ENCODE data around the gene NANOG.
"Not testable (repeated sequence)": the region's sequence is repeated elsewhere in the genome, so short reads cannot be mapped to it uniquely, and the experiment has no call there.

NANOG gene

GRCh38 chr12:7806863-7807487, 17.8 kb downstream of the NANOG start:
- peak; percentile 56 to 67 for DNase-seq

DNA sequence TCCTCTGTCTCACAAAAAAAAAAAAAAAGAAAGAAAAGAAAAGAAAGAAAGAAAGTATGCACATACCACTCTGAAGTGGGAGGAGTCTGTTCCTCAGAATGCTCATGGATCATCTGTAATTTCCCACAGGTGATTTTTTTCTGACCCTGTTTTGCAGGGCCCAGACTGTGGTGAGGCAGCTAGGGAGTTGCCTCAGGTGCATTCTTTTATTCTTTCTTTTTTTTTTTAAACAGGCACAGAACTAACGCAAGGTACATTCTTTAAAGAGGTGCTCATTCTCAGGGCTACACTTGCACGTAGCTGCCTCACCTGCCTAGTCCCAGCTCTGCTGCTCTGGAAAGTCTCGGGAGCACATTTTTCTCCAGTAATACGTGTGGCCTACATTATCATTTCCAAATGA, 36.6 kb downstream of the NANOG start:
- not testable (repeated sequence) for DNase-seq

DNA sequence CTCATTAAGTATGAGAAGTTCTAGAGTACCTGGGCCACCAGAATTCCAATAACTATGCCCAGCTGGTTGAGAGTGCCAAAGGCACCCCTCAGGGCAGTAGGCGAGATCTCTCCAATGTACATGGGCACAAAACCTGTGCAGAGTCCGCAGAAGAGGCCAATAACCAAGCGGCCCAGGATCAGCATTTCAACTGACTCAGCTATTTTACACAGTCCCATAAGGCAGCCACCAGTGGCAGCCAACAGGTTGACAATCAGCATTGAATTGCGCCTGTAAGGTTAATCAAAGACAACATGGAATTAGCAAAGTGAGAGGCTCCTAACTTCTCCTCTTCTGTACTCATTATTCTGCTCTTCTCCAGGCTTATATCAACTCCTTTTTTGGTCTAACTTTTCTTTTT, 40.5 kb downstream of the NANOG start:
- DNase-seq, result not testable (repeated sequence)

GRCh38 chr12:7832059-7832696, 43.0 kb downstream of the NANOG start:
- peak; percentile 78 to 83 for DNase-seq

- DNase-seq, result not testable (repeated sequence)
These were observed 44.0 kb downstream of the NANOG start for GRCh38 chr12:7833201-7833600.

- DNase-seq, result no peak
These were observed 44.6 kb downstream of the NANOG start for GRCh38 chr12:7833831-7834230.

GRCh38 chr12:7834701-7835100, 45.5 kb downstream of the NANOG start:
- DNase-seq, result no peak

DNA sequence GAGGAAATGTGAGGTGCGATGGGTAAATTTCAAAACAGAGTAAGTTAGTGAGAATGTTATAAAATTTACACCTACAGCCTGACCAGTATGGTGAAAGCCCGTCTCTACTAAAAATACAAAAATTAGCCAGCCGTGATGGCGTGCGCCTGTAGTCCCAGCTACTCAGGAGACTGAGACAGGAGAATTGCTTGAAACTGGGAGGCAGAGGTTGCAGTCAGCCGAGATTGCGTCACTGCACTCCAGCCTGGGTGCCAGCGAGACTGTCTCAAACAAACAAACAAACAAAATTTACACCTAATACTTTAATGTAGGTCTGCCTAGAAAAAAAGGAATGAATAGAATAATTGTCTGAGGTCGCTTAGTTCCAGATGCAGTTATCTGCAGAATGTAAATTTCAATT, 45.9 kb downstream of the NANOG start:
- no peak for DNase-seq

DNA sequence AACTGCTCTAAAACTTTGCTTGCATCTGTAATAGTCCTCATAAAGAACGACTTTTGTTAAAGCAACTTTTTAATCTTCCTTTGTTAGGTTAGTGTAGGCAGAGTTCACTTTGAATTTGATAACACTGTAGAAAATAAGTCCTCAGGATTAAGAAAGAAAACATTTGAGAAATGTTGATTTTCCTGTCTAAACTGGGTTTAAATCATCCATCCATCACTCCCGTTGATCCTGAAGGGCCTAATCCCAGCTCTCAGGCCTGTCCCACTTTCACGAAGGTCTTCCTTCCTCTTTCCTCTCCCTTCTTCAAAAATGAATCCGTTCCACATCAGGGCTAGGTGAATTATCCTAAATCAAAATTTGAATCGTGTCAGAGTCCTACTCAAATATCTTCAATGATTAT, 46.6 kb downstream of the NANOG start:
- no peak for DNase-seq

DNA sequence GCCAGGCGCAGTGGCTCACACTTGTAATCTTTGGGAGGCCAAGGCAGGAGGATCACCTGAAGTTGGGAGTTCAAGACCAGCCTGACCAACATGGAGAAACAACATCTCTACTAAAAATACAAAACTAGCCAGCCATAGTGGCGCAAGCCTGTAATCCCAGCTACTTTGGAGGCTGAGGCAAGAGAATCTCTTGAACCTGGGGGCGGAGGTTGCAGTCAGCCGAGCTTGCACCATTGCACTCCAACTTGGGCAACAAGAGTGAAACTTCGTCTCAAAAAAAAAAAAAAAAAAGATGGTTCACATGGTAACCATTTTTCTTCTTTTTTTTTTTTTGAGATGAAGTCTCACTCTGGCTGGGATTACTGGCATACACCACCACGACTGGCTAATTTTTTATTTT, 48.2 kb downstream of the NANOG start:
- no peak for DNase-seq

- DNase-seq, result not testable (repeated sequence)
These were observed 50.0 kb downstream of the NANOG start for GRCh38 chr12:7839226-7839625.

DNA sequence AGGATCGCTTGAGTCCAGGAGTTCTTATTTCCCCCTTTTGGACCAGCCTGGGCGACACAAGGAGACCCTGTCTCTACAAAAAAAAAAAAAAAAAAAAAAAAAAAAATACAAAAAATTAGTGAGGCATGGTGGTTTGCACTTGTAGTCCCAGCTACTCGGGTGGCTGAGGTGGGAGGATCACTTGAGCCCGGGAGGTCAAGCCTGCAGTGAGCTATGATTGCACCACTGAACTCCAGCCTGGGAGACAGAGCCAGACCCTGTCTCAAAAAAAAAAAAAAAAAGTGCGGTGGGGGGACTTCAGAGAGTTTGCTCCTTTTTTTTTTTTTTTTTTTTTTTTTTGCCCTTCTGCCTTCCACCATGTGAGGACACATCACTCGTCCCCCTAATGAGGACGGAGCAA, 50.6 kb downstream of the NANOG start:
- DNase-seq, result not testable (repeated sequence)

GRCh38 chr12:7842444-7842843, 53.2 kb downstream of the NANOG start:
- DNase-seq, result not testable (repeated sequence)

DNA sequence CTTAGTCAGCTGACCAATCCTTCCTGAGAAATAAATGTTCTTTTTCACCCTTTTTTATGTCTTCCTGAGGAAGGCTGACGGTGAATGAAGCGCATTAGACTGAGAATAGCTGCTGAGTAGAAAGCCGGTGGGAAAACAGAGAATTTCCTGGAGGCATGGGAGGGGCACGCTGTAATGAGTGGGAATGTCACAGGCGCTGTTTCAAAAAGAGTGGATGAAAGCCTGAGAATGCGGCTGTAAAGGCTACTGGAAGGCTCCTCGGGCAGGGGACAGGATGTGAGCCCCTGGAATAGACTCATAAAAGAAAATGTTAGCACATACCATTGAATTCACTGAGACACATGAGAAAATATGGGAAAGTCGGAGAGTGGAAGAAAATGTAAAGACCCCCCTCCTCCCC, 53.9 kb downstream of the NANOG start:
- not testable (repeated sequence) for DNase-seq

DNA sequence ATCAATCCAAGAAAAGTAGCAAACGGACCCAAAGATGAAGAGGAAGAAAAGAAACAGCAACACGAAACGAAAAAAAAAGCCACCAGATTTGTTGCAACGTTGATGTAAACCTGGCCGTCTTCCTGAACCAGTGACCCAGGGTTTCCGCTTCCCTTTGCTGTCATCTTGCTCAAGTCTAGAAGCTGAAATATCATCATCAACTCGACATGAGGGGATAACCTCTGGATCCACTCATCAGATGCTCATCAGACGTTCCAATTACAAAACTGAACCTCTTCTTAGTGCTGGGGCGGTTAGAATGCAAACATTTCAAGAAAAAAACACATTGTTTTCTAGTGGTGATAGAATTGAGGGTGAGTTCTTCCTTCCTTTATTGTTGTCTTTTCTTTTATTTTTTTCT, 54.4 kb downstream of the NANOG start:
- DNase-seq, result peak; percentile 18 to 42

- no peak for DNase-seq
These were observed 54.9 kb downstream of the NANOG start for GRCh38 chr12:7844116-7844515.

DNA sequence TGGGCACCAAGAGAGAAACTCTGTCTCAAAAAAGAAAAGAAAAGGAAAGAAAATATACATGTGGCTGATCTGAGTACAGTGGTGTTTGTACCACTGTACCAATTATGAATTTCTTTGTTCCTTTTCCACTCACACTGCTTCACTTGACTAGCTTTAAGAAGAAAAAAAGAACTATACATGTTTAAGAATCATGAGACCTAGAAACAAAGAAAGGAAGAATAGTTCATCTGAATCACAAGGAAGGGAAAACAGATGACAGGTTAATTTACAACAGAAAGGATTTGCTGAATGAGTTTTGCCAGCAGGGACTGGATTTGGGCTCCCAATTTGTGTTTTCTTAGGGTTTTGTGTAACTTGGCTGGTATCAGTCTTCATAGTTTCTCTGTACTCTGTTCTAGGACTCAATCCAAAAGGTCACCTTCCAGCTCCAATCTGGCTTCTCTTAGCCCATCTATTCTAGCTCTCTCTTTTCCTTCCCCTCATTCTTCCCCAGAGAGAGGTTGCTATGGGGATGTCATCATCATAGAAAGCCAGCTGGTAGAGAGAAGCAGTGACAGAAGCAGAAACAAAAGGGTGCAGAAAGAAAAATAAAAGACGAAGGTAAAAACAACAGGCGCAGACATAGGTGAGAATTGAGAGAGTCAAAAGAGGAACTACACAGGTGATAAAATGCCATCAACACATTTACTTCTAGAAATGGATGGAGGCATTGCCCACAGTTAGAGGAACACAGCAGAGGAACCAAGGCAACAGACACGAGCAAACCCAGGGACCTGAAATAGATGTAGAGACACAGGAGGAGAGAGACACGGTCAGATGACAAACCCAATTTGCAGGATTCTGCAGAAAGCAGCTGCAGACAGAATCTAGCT, 58.3 kb downstream of the NANOG start:
- not testable (repeated sequence) for DNase-seq

- DNase-seq, result not testable (repeated sequence)
These were observed 58.9 kb downstream of the NANOG start for GRCh38 chr12:7848098-7848422.
